Thoracic aorta endothelial cell (primary cell): ENCODE results near the gene RSRC1. TPM values are rescaled to one million over a fixed set of nuclear protein-coding genes. Genes with fewer than 3 reads are reported as not detected.

Experiments used
- total RNA-seq: library from RNA; depleted of rRNA; stranded (reverse); fragments of >200 nt; gene quantifications from 2 replicates; pipeline ENCODE4 v1.2.3, GENCODE V29; 2012

RSRC1 gene
- 45.2 and 53.8 TPM in 2 replicates for total RNA-seq

GRCh38 chr3:158109804-158110657, at the start of gene RSRC1:
Gene RSRC1, plus strand, starts transcription at chr3:158110089. Its CDS starts 12,016 bp downstream, at chr3:158122105.

GRCh38 chr3:158570999-158571702, 461.3 kb downstream of the RSRC1 start, which contains the start of gene MLF1:
Gene MLF1, plus strand, starts transcription at chr3:158571194. Its CDS starts 107 bp downstream, at chr3:158571301.

Other genes starting within 250 kb of the RSRC1 start
- not detected in 2 replicates for gene SHOX2, start 3.7 kb upstream of the RSRC1 start, total RNA-seq